KMS-11 (cell line): ENCODE measurements around the gene PRXL2B.

Experiments
- H2AFZ ChIP-seq: fragments of 200-600 bp; sonication (generic); 2 replicates; pipeline ENCODE4 v1.6.1; 2016; ENCODE audit warnings: antibody characterized with exemption, mixed run types, low read depth
- H3K27ac ChIP-seq: fragments of 200-600 bp; sonication (generic); 2 replicates; pipeline ENCODE4 v1.6.1; 2016; ENCODE audit warnings: mild to moderate bottlenecking, mixed run types
- H3K27me3 ChIP-seq: fragments of 200-600 bp; sonication (generic); 2 replicates; pipeline ENCODE4 v1.6.1; 2017; ENCODE audit warnings: mild to moderate bottlenecking, low read depth, mixed run types, moderate library complexity; ENCODE audit not compliant: insufficient read depth
- H3K36me3 ChIP-seq: fragments of 200-600 bp; sonication (generic); 2 replicates; pipeline ENCODE4 v1.6.1; 2017; ENCODE audit warnings: mild to moderate bottlenecking, mixed run types; ENCODE audit not compliant: insufficient read depth
- H3K4me1 ChIP-seq: fragments of 200-600 bp; sonication (generic); 2 replicates; pipeline ENCODE4 v1.6.1; 2016; ENCODE audit warnings: mild to moderate bottlenecking, low read depth, mixed run types; ENCODE audit not compliant: poor library complexity, severe bottlenecking
- H3K4me2 ChIP-seq: fragments of 200-600 bp; sonication (generic); 2 replicates; pipeline ENCODE4 v1.7.0; 2016; ENCODE audit warnings: mild to moderate bottlenecking, mixed run types
- H3K4me3 ChIP-seq: fragments of 200-600 bp; sonication (generic); IDR thresholded peaks from 2 replicates; pipeline ENCODE4 v1.6.1; 2017; ENCODE audit warnings: low read depth, low read length, mixed read lengths; ENCODE audit not compliant: insufficient read depth
- H3K79me2 ChIP-seq: fragments of 200-600 bp; sonication (generic); 2 replicates; pipeline ENCODE4 v1.6.1; 2016; ENCODE audit warnings: low read depth, mixed run types; ENCODE audit not compliant: insufficient read depth
- H3K9ac ChIP-seq: fragments of 200-600 bp; sonication (generic); 2 replicates; pipeline ENCODE4 v1.6.1; 2016; ENCODE audit warnings: mild to moderate bottlenecking, mixed run types
- H4K20me1 ChIP-seq: fragments of 200-600 bp; sonication (generic); 2 replicates; pipeline ENCODE4 v1.6.1; 2016; ENCODE audit warnings: mild to moderate bottlenecking, mixed run types; ENCODE audit not compliant: insufficient read depth
- CTCF ChIP-seq: fragments of 200-600 bp; sonication (generic); conservative IDR thresholded peaks from 2 replicates; pipeline ENCODE4 v1.6.1; 2017; ENCODE audit warnings: low read depth, mild to moderate bottlenecking, antibody characterized with exemption, low read length, moderate library complexity, mixed read lengths

The PRXL2B gene

GRCh38 chr1:2543543-2544092 lies 43.0 kb upstream of the PRXL2B start:
- no peak overlapping the region for H3K27ac ChIP-seq
- no peaks in the 10 kb centered on the region for H3K79me2 ChIP-seq
- no peaks in the 10 kb centered on the region for H4K20me1 ChIP-seq
- peaks cover 2% of the 10 kb centered on the region; the same call in 1 of the 2 replicates for H3K27me3 ChIP-seq
- H3K36me3 ChIP-seq, result no peaks in the 10 kb centered on the region
- H3K4me3 ChIP-seq, result no peak overlapping the region
- H3K4me2 ChIP-seq, result no peak overlapping the region
- no peak overlapping the region for H2AFZ ChIP-seq
- no peak overlapping the region for H3K9ac ChIP-seq
- no peak for TF ChIP-seq CTCF
- H3K4me1 ChIP-seq, result peaks cover 24% of the 10 kb centered on the region

- H3K27me3 ChIP-seq, result 0 out of 2 replicates have a peak, but pooled peaks cover 2% of the 10 kb centered on the region
- no peak overlapping the region for H3K27ac ChIP-seq
- H2AFZ ChIP-seq, result no peak overlapping the region
- no peak for TF ChIP-seq CTCF
- peaks cover 29% of the 10 kb centered on the region for H3K4me1 ChIP-seq
- no peaks in the 10 kb centered on the region for H3K36me3 ChIP-seq
- H3K9ac ChIP-seq, result no peak overlapping the region
- H3K4me3 ChIP-seq, result no peak overlapping the region
- no peaks in the 10 kb centered on the region for H4K20me1 ChIP-seq
- no peak overlapping the region for H3K4me2 ChIP-seq
- no peaks in the 10 kb centered on the region for H3K79me2 ChIP-seq
Observed at GRCh38 chr1:2544093-2544874, 42.3 kb upstream of the PRXL2B start.

GRCh38 chr1:2544875-2545640 lies 41.5 kb upstream of the PRXL2B start:
- no peak for TF ChIP-seq CTCF
- Histone ChIP-seq H3K27ac (no peak overlapping the region), H2AFZ (peak overlapping the region; percentile 86; the same call in 1 of the 2 replicates), H4K20me1 (no peaks in the 10 kb centered on the region), H3K4me2 (no peak overlapping the region; the same call in 1 of the 2 replicates), H3K4me1 (peaks cover 36% of the 10 kb centered on the region), H3K36me3 (no peaks in the 10 kb centered on the region), H3K4me3 (no peak overlapping the region), H3K79me2 (no peaks in the 10 kb centered on the region), H3K9ac (no peak overlapping the region), H3K27me3 (0 out of 2 replicates have a peak, but pooled peaks cover under 1% of the 10 kb centered on the region)

GRCh38 chr1:2545754-2546514 lies 40.6 kb upstream of the PRXL2B start:
- no peak overlapping the region for H3K4me3 ChIP-seq
- H3K79me2 ChIP-seq, result no peaks in the 10 kb centered on the region
- H3K9ac ChIP-seq, result peak overlapping the region; percentile 76
- peaks cover 36% of the 10 kb centered on the region for H3K4me1 ChIP-seq
- no peaks in the 10 kb centered on the region for H4K20me1 ChIP-seq
- no peak for TF ChIP-seq CTCF
- H3K4me2 ChIP-seq, result peak overlapping the region; percentile 99
- no peaks in the 10 kb centered on the region for H3K27me3 ChIP-seq
- peak overlapping the region; percentile 86 for H2AFZ ChIP-seq
- H3K27ac ChIP-seq, result peak overlapping the region; percentile 72
- no peaks in the 10 kb centered on the region for H3K36me3 ChIP-seq
